Astrocyte (in vitro differentiated cells and primary cell): ENCODE results near the gene PCDHGC4.

ENCODE experiments used
- CTCF ChIP-seq: IDR thresholded peaks from 2 replicates; pipeline ENCODE4 v1.5.1; 2011; ENCODE audit warnings: low read depth, mild to moderate bottlenecking, inconsistent platforms, low read length, moderate library complexity; ENCODE audit not compliant: insufficient read depth
- EZH2 ChIP-seq: IDR thresholded peaks from 2 replicates; pipeline ENCODE4 v1.6.1; 2012; ENCODE audit warnings: mild to moderate bottlenecking, low read length, inconsistent platforms; ENCODE audit not compliant: insufficient read depth

- TF ChIP-seq EZH2: no peak
- no peak for TF ChIP-seq CTCF
Observed at GRCh38 chr5:141528291-141528984, 43.6 kb downstream of the PCDHGC4 start.
